H7 (cell line): ENCODE data around the gene PLEKHA3. TPM values are rescaled to one million over a fixed set of nuclear protein-coding genes. Genes with fewer than 3 reads are reported as not detected.
"Not testable (repeated sequence)": the region's sequence is repeated elsewhere in the genome, so short reads cannot be mapped to it uniquely, and the experiment has no call there.

Source experiments
- DNase-seq: peaks from one replicate; pipeline ENCODE4 v3.0.0; 2012
- H3K27me3 ChIP-seq: 2 replicates; pipeline ENCODE4 v1.6.0; 2011; ENCODE audit warnings: mild to moderate bottlenecking, low read length; ENCODE audit not compliant: control insufficient read depth, insufficient read depth
- H3K36me3 ChIP-seq: replicated peaks from 2 replicates; pipeline ENCODE4 v1.5.1; 2011; ENCODE audit warnings: low read length; ENCODE audit not compliant: control insufficient read depth, insufficient read depth
- H3K4me3 ChIP-seq: 2 replicates; pipeline ENCODE4 v1.5.1; 2011; ENCODE audit warnings: low read depth, mild to moderate bottlenecking, control low read depth, low read length, moderate library complexity; ENCODE audit not compliant: insufficient read depth
- total RNA-seq: library from RNA; depleted of rRNA; stranded (reverse); fragments of >200 nt; shearing (Covaris generic); gene quantifications from 2 replicates; pipeline ENCODE4 v1.2.3, GENCODE V29; 2014

Gene PLEKHA3
- total RNA-seq, 1 experiment from 2014 or later = 2.9 TPM

- not testable (repeated sequence) for H3K27me3 ChIP-seq, H3K4me3 ChIP-seq, DNase-seq, H3K36me3 ChIP-seq
Measured at GRCh38 chr2:178525460-178525859, 45.2 kb downstream of the PLEKHA3 start.

DNA sequence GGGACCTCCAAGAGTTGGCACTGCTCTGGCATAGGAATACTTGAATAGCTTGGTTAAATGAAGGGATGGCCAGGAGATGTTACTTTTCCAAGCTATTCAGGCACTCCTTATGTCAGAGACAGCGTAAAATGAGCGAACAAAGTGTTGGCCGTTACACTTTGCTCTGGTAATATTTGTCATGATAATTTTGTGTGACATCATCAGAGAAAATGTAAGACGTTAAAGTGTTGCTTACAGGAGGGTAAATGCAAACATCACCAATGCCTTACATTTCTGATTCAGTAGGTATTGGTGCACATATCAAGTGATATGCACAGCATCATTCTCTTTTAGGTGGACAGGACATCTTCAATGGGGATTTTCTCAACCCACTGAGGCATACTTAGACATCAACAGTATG is 46.0 kb downstream of the PLEKHA3 start:
- Histone ChIP-seq H3K27me3 (no peaks in the 10 kb centered on the region), H3K36me3 (no peaks in the 10 kb centered on the region), H3K4me3 (no peak overlapping the region)
- DNase-seq = no peak

GRCh38 chr2:178527592-178527991 is 47.3 kb downstream of the PLEKHA3 start:
- no peak for DNase-seq
- no peaks in the 10 kb centered on the region for H3K27me3 ChIP-seq
- no peaks in the 10 kb centered on the region; the same call in 1 of the 2 replicates for H3K36me3 ChIP-seq
- no peak overlapping the region for H3K4me3 ChIP-seq

DNA sequence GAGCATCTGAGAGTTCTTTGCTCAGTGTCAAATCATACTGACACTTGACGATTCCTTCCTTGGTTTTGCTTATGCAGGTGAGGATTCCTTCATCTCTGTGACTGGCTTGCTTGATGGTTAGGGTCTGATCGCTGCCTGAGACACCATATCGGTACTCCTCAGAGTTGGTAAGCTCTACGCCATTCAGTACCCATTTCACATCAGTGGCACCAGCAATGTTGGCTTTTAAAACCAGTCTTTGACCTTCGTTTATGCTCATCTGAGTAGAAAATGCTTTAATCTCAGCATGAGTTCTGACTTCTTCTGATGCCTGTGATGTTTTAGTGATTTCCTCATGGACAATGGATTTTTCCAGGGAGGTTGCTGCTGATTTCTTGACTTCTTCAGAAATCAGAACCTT is 48.4 kb downstream of the PLEKHA3 start:
- DNase-seq = no peak
- Histone ChIP-seq H3K36me3 (no peaks in the 10 kb centered on the region; the same call in 1 of the 2 replicates), H3K27me3 (no peaks in the 10 kb centered on the region), H3K4me3 (no peak overlapping the region)

- no peak overlapping the region for H3K4me3 ChIP-seq
- no peaks in the 10 kb centered on the region; the same call in 1 of the 2 replicates for H3K36me3 ChIP-seq
- DNase-seq = no peak
- H3K27me3 ChIP-seq = no peaks in the 10 kb centered on the region
Measured at GRCh38 chr2:178529194-178529593, 48.9 kb downstream of the PLEKHA3 start.

- H3K36me3 ChIP-seq = no peaks in the 10 kb centered on the region; the same call in none of the 2 replicates
- no peak for DNase-seq
- no peak overlapping the region for H3K4me3 ChIP-seq
Measured at GRCh38 chr2:178530131-178530530, 49.9 kb downstream of the PLEKHA3 start.

DNA sequence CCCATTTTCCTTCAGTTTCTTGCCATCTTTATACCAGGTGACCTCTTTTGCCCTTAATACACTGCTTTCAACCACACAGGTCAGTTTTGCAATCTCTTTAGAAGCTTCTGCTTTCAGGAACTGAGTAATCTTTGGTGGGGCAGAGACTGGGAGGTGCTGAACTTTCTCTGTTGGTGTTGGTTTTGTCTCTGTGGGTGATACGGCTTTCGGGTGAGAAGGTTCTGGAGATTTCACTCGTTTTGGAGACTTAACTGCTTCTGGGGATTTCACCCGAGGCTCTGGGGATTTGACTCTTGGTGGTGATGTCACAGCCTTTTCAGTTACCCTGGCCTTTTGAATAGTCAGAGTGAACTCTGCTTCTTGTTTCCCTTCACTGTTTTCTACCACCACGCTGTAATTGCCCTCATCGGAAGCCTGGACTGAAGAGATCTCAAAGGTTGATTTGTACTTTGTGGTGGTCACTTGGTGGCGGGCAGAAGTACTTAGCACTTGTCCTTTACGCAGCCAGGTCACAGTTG is 50.4 kb downstream of the PLEKHA3 start:
- no peaks in the 10 kb centered on the region for H3K27me3 ChIP-seq
- peaks cover under 1% of the 10 kb centered on the region for H3K36me3 ChIP-seq
- DNase-seq = no peak

More at GRCh38 chr2:178530131-178530530, 49.9 kb downstream of the PLEKHA3 start:
- no peaks in the 10 kb centered on the region for H3K27me3 ChIP-seq

DNA sequence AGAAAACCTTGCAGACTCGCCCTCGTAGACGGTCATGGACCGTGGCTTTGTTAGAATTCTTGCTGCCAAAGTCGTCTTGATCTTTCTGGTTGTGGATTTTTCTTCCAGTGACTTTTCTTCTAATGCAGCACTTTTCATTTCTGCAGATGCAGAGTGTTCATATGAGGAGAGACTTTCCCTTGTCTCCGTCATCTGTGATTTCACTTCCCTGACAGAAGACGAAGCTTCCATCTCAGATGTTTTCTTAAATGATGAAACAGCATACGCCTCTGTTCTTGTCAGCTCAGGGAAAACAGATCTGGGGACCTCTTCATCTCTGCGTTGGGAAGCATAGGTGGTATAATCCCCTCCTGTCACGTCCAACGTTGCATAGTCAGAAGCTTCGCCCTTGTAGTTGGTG is 50.9 kb downstream of the PLEKHA3 start:
- H3K36me3 ChIP-seq = peaks cover 3% of the 10 kb centered on the region
- H3K4me3 ChIP-seq = no peak overlapping the region
- DNase-seq = no peak
- H3K27me3 ChIP-seq = no peaks in the 10 kb centered on the region

More for the DNA sequence above, 50.4 kb downstream of the PLEKHA3 start:
- H3K4me3 ChIP-seq = no peak overlapping the region

GRCh38 chr2:178536037-178536436 is 55.8 kb downstream of the PLEKHA3 start:
- peaks cover 3% of the 10 kb centered on the region for H3K36me3 ChIP-seq
- no peak for DNase-seq
- no peaks in the 10 kb centered on the region for H3K27me3 ChIP-seq
- H3K4me3 ChIP-seq = no peak overlapping the region

DNA sequence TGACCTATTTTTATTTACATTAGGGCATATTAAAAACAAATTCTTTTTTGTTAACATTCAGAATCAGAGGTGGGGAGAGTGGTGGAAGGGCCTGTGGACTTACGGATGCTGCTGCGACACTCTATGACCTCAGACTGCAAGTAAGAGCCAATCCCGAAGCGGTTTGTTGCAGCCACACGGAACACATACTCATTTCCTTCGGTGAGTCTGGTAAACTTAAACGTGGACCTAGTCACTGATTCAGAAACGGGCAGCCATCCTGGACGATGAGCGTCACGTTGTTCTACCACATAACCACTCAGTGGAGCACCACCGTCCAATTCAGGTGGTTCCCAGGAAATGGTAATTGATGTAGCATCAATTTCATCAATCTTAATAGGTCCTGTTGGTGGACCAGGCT is 61.9 kb downstream of the PLEKHA3 start:
- no peak for DNase-seq
- no peaks in the 10 kb centered on the region for H3K27me3 ChIP-seq
- H3K4me3 ChIP-seq = no peak overlapping the region
- peaks cover 7% of the 10 kb centered on the region for H3K36me3 ChIP-seq

DNA sequence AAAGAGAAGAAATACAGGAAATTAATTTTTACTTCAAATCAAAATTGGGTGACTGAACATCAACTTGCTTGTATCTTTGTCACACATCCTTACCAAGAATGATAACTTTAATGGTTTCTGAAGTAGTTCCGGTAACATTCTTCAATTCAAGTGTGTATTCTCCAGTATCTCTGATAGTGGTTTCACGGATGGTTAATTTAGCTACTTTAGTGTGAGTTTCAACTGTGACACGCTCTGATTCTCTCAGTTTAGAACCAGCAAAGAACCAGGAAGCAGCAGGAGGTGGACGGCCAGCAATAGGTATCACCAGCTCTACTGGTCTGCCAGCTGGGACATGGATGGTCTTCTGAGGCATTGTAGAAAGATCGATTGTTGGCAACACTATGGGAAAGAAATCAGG is 62.3 kb downstream of the PLEKHA3 start:
- Histone ChIP-seq H3K27me3 (no peaks in the 10 kb centered on the region), H3K36me3 (peaks cover 7% of the 10 kb centered on the region), H3K4me3 (no peak overlapping the region)
- no peak for DNase-seq

- no peak for DNase-seq
- no peak overlapping the region for H3K4me3 ChIP-seq
- peaks cover 2% of the 10 kb centered on the region; the same call in 1 of the 2 replicates for H3K36me3 ChIP-seq
- no peaks in the 10 kb centered on the region for H3K27me3 ChIP-seq
Measured at GRCh38 chr2:178550352-178550751, 70.1 kb downstream of the PLEKHA3 start.

GRCh38 chr2:178553047-178553446 is 72.8 kb downstream of the PLEKHA3 start:
- Histone ChIP-seq H3K27me3 (no peaks in the 10 kb centered on the region), H3K4me3 (no peak overlapping the region), H3K36me3 (peaks cover 1% of the 10 kb centered on the region; the same call in 1 of the 2 replicates)
- DNase-seq = no peak
